Osteoblast (primary cell): ENCODE measurements around the gene ELK4. TPM values are rescaled to one million over a fixed set of nuclear protein-coding genes. Genes with fewer than 3 reads are reported as not detected.

Experiments used
- DNase-seq: peaks from one replicate; pipeline ENCODE4 v3.0.0; 2011; ENCODE audit warnings: low spot score, mixed read lengths; ENCODE audit not compliant: insufficient read length; ENCODE audit errors: missing footprints
- H2AFZ ChIP-seq: 2 replicates; pipeline ENCODE4 v1.6.0; 2011; ENCODE audit warnings: mild to moderate bottlenecking, low read length
- H3K27ac ChIP-seq: 2 replicates; pipeline ENCODE4 v1.5.1; 2011; ENCODE audit warnings: mild to moderate bottlenecking, low read depth, low read length, moderate library complexity
- H3K27me3 ChIP-seq: 2 replicates; pipeline ENCODE4 v1.6.0; 2012; ENCODE audit warnings: mild to moderate bottlenecking, control low read depth, inconsistent platforms, low read length, moderate library complexity; ENCODE audit not compliant: insufficient read depth
- H3K36me3 ChIP-seq: 2 replicates; pipeline ENCODE4 v1.5.1; 2011; ENCODE audit warnings: mild to moderate bottlenecking, low read length, control low read depth, moderate library complexity; ENCODE audit not compliant: insufficient read depth
- H3K4me1 ChIP-seq: 2 replicates; pipeline ENCODE4 v1.5.1; 2011; ENCODE audit warnings: mild to moderate bottlenecking, low read length, control low read depth, moderate library complexity; ENCODE audit not compliant: insufficient read depth
- H3K4me2 ChIP-seq: 2 replicates; pipeline ENCODE4 v1.6.0; 2011; ENCODE audit warnings: mild to moderate bottlenecking, low read length; ENCODE audit not compliant: insufficient read depth
- H3K4me3 ChIP-seq: fragments of 200-600 bp; sonication (generic); 3 replicates; pipeline ENCODE4 v1.5.1; 2012; ENCODE audit warnings: mild to moderate bottlenecking, low read length, inconsistent platforms; ENCODE audit not compliant: insufficient read depth
- H3K79me2 ChIP-seq: 2 replicates; pipeline ENCODE4 v1.6.0; 2012; ENCODE audit warnings: mild to moderate bottlenecking, low read length, control low read depth, inconsistent platforms; ENCODE audit not compliant: insufficient read depth
- H3K9me3 ChIP-seq: 2 replicates; pipeline ENCODE4 v1.5.1; 2011; ENCODE audit warnings: low read depth, low read length, control low read depth
- H4K20me1 ChIP-seq: 2 replicates; pipeline ENCODE4 v1.6.0; 2012; ENCODE audit warnings: mild to moderate bottlenecking, low read length, control low read depth; ENCODE audit not compliant: insufficient read depth
- total RNA-seq: library from RNA; depleted of rRNA; stranded (reverse); fragments of >200 nt; gene quantifications from 2 replicates; pipeline ENCODE4 v1.2.3, GENCODE V29; 2012
- TF ChIP-seq, protein P1 (sequence below): IDR thresholded peaks from 2 replicates; pipeline ENCODE4 v1.5.1; 2011; ENCODE audit warnings: mild to moderate bottlenecking, low read depth, low read length, moderate library complexity; ENCODE audit errors: extremely low read depth

ELK4 gene
- total RNA-seq, 1 donor, result 27.1 TPM

GRCh38 chr1:205584732-205585131 is 47.1 kb downstream of the ELK4 start:
- no peaks in the 10 kb centered on the region for H3K36me3 ChIP-seq
- peaks cover 29% of the 10 kb centered on the region for H3K27me3 ChIP-seq
- H2AFZ ChIP-seq, result no peak overlapping the region
- no peak overlapping the region for H3K4me3 ChIP-seq
- no peaks in the 10 kb centered on the region for H3K79me2 ChIP-seq
- TF ChIP-seq, protein P1, sequence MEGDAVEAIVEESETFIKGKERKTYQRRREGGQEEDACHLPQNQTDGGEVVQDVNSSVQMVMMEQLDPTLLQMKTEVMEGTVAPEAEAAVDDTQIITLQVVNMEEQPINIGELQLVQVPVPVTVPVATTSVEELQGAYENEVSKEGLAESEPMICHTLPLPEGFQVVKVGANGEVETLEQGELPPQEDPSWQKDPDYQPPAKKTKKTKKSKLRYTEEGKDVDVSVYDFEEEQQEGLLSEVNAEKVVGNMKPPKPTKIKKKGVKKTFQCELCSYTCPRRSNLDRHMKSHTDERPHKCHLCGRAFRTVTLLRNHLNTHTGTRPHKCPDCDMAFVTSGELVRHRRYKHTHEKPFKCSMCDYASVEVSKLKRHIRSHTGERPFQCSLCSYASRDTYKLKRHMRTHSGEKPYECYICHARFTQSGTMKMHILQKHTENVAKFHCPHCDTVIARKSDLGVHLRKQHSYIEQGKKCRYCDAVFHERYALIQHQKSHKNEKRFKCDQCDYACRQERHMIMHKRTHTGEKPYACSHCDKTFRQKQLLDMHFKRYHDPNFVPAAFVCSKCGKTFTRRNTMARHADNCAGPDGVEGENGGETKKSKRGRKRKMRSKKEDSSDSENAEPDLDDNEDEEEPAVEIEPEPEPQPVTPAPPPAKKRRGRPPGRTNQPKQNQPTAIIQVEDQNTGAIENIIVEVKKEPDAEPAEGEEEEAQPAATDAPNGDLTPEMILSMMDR, result peak; percentile 41
- H3K4me2 ChIP-seq, result no peak overlapping the region
- no peak overlapping the region for H3K27ac ChIP-seq
- peaks cover 5% of the 10 kb centered on the region for H3K4me1 ChIP-seq
- H4K20me1 ChIP-seq, result no peaks in the 10 kb centered on the region
- DNase-seq, result peak; percentile 30
- H3K9me3 ChIP-seq, result no peaks in the 10 kb centered on the region

DNA sequence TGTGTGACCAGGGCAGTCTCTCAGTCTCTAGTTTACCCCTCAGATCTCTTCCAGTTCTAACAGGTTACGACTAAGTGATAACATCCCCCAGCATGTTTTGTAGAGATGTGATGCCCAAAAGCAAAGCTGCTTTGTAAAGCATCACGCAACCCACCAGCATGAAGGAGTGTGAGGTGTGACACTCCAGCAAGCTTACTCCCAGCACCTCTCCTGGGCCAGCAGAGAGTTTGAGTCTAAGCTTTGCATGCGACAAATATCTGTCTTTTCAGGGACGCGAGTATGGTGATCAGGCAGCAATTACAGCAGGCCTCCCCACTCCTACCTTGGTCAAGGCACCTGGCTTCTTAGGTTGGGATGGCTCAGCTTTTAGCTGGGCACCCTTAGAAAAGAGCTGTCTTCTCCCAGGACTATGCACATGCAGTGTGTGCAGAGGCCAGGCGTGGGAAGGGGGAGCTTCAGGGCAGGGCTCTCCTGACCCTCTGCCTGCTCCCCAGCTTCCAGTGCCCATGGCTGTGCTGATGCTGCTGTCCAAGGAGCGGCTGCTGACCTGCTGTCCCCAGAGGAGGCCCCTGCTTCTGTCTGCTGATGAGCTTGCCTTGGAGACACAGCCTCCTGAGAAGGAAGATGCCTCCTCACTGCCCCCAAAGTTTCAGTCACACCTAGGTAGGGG is 48.2 kb downstream of the ELK4 start:
- Histone ChIP-seq H3K27me3 (peaks cover 39% of the 10 kb centered on the region), H4K20me1 (no peaks in the 10 kb centered on the region), H3K27ac (no peak overlapping the region), H3K4me2 (no peak overlapping the region), H3K4me3 (no peak overlapping the region), H2AFZ (no peak overlapping the region), H3K36me3 (no peaks in the 10 kb centered on the region), H3K79me2 (no peaks in the 10 kb centered on the region), H3K9me3 (no peaks in the 10 kb centered on the region), H3K4me1 (peaks cover 2% of the 10 kb centered on the region)
- peak; percentile 34 for DNase-seq
- TF ChIP-seq, protein P1, result no peak

DNA sequence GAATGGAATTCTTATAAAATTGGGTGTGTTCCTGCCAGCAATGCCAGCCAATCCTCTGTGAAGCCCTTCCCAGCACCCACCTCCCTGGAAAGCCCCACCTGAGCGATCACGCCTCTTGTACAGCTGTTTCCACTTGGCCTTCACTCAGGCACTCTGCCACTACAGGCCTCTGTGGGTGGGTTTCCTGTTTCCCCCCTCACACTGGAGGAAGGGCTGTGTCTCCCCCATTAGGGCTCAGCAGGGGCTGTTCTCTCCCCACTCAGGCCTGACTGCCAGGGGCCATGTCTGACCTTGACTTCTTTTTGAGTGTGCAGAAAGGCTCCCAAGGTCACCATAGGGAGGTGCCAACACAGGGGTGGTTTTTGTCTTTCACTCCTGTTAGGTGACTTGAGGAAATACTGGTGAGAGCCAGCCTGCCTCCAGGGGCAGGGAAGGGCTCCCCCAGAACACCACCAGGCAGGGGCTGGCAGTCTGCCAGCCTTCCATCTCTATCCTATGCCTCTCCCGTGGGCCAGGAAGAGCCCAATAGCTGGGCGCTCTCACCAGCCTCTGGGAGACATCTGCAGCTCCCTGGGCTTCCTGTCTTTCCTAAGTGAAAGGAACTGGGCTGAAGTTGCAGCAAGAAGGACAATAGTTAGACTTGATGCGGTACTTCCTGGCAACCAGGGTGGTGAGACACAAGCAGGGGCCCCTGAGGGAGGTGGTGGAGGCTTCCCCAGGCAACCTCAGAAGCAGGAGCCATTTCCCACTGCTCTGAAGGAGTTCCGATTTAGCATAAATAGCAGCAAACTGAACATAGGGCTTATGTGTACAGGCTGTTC is 49.1 kb downstream of the ELK4 start:
- no peaks in the 10 kb centered on the region for H4K20me1 ChIP-seq
- H3K79me2 ChIP-seq, result no peaks in the 10 kb centered on the region
- H3K4me1 ChIP-seq, result no peaks in the 10 kb centered on the region
- H3K27ac ChIP-seq, result no peak overlapping the region
- DNase-seq, result no peak
- H3K4me2 ChIP-seq, result no peak overlapping the region
- H3K27me3 ChIP-seq, result peaks cover 48% of the 10 kb centered on the region
- H3K36me3 ChIP-seq, result no peaks in the 10 kb centered on the region
- H2AFZ ChIP-seq, result no peak overlapping the region
- TF ChIP-seq, protein P1, result no peak
- H3K9me3 ChIP-seq, result no peaks in the 10 kb centered on the region
- no peak overlapping the region for H3K4me3 ChIP-seq

- Histone ChIP-seq H4K20me1 (no peaks in the 10 kb centered on the region), H3K27ac (no peak overlapping the region), H3K9me3 (no peaks in the 10 kb centered on the region), H2AFZ (no peak overlapping the region), H3K4me1 (no peaks in the 10 kb centered on the region), H3K36me3 (no peaks in the 10 kb centered on the region), H3K4me3 (no peak overlapping the region), H3K4me2 (no peak overlapping the region), H3K27me3 (peaks cover 53% of the 10 kb centered on the region), H3K79me2 (no peaks in the 10 kb centered on the region)
- TF ChIP-seq, protein P1, result no peak
- peak; percentile 46 for DNase-seq
Measured at GRCh38 chr1:205582046-205582445, 49.8 kb downstream of the ELK4 start.
